Smooth muscle cell (in vitro differentiated cells): ENCODE results near the gene AUP1. TPM values are rescaled to one million over a fixed set of nuclear protein-coding genes. Genes with fewer than 3 reads are reported as not detected.
A peak's percentile ranks its signal among the peaks of the same experiment; 100 is the strongest.

Source experiments
- DNase-seq: peaks from one replicate; lab custom pipeline; 2025; ENCODE audit not compliant: unreplicated experiment; lab: John Stamatoyannopoulos, UW
- H2AFZ ChIP-seq: fragments of 200-600 bp; sonication (generic); 2 replicates; pipeline ENCODE4 v1.6.0; 2016; ENCODE audit warnings: antibody characterized with exemption, low read depth, mild to moderate bottlenecking
- H3F3A ChIP-seq: fragments of 200-600 bp; sonication (generic); 2 replicates; pipeline ENCODE4 v1.6.0; 2017; ENCODE audit warnings: antibody characterized with exemption, low read depth
- H3K27ac ChIP-seq: fragments of 200-600 bp; sonication (generic); 2 replicates; pipeline ENCODE4 v1.5.1; 2016; ENCODE audit warnings: low read depth, mild to moderate bottlenecking
- H3K27me3 ChIP-seq: fragments of 200-600 bp; sonication (generic); 2 replicates; pipeline ENCODE4 v1.6.1; 2016; ENCODE audit warnings: low read depth, mild to moderate bottlenecking
- H3K36me3 ChIP-seq: fragments of 200-600 bp; sonication (generic); 2 replicates; pipeline ENCODE4 v1.5.1; 2016; ENCODE audit warnings: low read depth
- H3K4me1 ChIP-seq: fragments of 200-600 bp; sonication (generic); 2 replicates; pipeline ENCODE4 v1.5.1; 2016; ENCODE audit warnings: low read depth
- H3K4me2 ChIP-seq: fragments of 200-600 bp; sonication (generic); 2 replicates; pipeline ENCODE4 v1.6.0; 2016; ENCODE audit warnings: mild to moderate bottlenecking
- H3K4me3 ChIP-seq: fragments of 200-600 bp; sonication (generic); 2 replicates; pipeline ENCODE4 v1.5.1; 2016; ENCODE audit warnings: mild to moderate bottlenecking
- H3K79me2 ChIP-seq: fragments of 200-600 bp; sonication (generic); 2 replicates; pipeline ENCODE4 v1.6.0; 2016; ENCODE audit warnings: low read depth, mild to moderate bottlenecking
- H3K9ac ChIP-seq: fragments of 200-600 bp; sonication (generic); 2 replicates; pipeline ENCODE4 v1.6.0; 2016; ENCODE audit warnings: low read depth
- H3K9me3 ChIP-seq: fragments of 200-600 bp; sonication (generic); replicated peaks from 2 replicates; pipeline ENCODE4 v1.5.1; 2016; ENCODE audit warnings: low read depth
- H4K20me1 ChIP-seq: fragments of 200-600 bp; sonication (generic); 2 replicates; pipeline ENCODE4 v1.6.0; 2016; ENCODE audit warnings: low read depth
- WGBS: methylation state at CpG from one replicate; pipeline ENCODE4 v1.1.7; 2016; ENCODE audit warnings: low lambda C conversion rate; 5-methylcytosine and 5-hydroxymethylcytosine counted together
- polyA plus RNA-seq: library from polyadenylated mRNA; unstranded; fragments of >200 nt; fragmentation: Nextera tagmentation; extraction: Ambion mirVana; gene quantifications from 2 replicates; pipeline ENCODE4 v1.2.1, GENCODE V29; 2016
- total RNA-seq: library from RNA; depleted of rRNA; stranded (reverse); fragments of >200 nt; gene quantifications from 2 replicates; pipeline ENCODE4 v1.2.3, GENCODE V29; 2014
- TF ChIP-seq, protein P1 (sequence below): fragments of 200-600 bp; sonication (generic); IDR thresholded peaks from 2 replicates; pipeline ENCODE4 v1.5.1; 2017; ENCODE audit warnings: borderline replicate concordance, mild to moderate bottlenecking, antibody characterized with exemption; ENCODE audit not compliant: insufficient read depth, poor library complexity, severe bottlenecking

AUP1 gene
- total and polyA plus RNA-seq, 2 experiments from 2014 or later, result 104 to 138 TPM

DNA sequence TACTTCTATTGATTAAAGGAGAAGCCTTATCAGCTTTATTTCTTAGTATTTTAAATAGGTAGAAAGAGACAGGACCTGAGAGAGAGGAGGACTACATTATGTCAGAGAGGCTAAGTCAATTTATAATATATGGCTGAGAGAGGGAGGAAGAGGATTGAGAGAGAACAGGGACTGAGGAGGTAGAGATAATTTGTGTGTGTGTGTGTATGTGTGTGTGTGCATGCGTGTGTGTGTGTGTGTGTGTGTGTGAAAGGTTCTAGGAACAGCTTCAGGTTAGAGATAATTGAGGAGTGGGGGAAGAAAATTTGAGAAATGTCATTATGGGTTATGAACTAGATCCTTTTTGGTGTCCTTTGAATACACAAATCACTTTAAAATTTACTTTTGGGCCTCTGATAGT is 40.2 kb upstream of the AUP1 start:
- Histone ChIP-seq H3F3A (peaks cover 31% of the 10 kb centered on the region), H3K27ac (no peak overlapping the region), H2AFZ (no peak overlapping the region), H3K27me3 (no peaks in the 10 kb centered on the region), H3K4me3 (no peak overlapping the region), H3K9ac (no peak overlapping the region), H3K79me2 (no peaks in the 10 kb centered on the region), H3K4me1 (peaks cover 17% of the 10 kb centered on the region), H4K20me1 (no peaks in the 10 kb centered on the region), H3K9me3 (no peaks in the 10 kb centered on the region), H3K36me3 (no peaks in the 10 kb centered on the region), H3K4me2 (no peak overlapping the region)
- 100% methylated on average over 1 of the region's 1 CpG for WGBS
- no peak for DNase-seq
- TF ChIP-seq, protein P1, sequence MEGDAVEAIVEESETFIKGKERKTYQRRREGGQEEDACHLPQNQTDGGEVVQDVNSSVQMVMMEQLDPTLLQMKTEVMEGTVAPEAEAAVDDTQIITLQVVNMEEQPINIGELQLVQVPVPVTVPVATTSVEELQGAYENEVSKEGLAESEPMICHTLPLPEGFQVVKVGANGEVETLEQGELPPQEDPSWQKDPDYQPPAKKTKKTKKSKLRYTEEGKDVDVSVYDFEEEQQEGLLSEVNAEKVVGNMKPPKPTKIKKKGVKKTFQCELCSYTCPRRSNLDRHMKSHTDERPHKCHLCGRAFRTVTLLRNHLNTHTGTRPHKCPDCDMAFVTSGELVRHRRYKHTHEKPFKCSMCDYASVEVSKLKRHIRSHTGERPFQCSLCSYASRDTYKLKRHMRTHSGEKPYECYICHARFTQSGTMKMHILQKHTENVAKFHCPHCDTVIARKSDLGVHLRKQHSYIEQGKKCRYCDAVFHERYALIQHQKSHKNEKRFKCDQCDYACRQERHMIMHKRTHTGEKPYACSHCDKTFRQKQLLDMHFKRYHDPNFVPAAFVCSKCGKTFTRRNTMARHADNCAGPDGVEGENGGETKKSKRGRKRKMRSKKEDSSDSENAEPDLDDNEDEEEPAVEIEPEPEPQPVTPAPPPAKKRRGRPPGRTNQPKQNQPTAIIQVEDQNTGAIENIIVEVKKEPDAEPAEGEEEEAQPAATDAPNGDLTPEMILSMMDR, result no peak

DNA sequence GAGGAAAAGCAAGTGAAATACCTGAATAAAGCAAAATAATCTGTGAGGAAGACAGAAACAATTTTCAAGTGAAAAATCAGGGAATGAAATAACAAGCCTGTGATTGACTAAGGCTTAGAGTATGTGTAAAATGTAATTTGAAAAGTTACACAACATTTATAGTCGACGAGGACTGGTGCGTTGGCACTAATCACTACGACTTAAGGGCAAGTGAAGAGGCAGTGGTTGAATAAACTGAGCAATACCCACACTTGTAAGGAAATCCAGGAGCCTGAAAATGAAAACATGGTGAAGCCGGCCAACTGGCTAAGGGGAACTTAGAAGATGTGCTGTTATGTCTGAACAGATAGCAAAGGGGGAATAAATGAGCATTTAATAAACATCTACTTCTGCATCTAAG is 38.4 kb upstream of the AUP1 start:
- TF ChIP-seq, protein P1, result no peak
- Histone ChIP-seq H2AFZ (no peak overlapping the region), H3K36me3 (no peaks in the 10 kb centered on the region), H3K27ac (peak overlapping the region; percentile 89), H3K4me2 (peak overlapping the region; percentile 65), H3K79me2 (no peaks in the 10 kb centered on the region), H3K9ac (peak overlapping the region; percentile 42), H4K20me1 (no peaks in the 10 kb centered on the region), H3F3A (peaks cover 17% of the 10 kb centered on the region), H3K4me1 (peaks cover 11% of the 10 kb centered on the region), H3K4me3 (no peak overlapping the region), H3K9me3 (no peaks in the 10 kb centered on the region), H3K27me3 (no peaks in the 10 kb centered on the region)
- DNase-seq, result no peak
- 10% methylated on average over 5 of the region's 5 CpGs for WGBS

DNA sequence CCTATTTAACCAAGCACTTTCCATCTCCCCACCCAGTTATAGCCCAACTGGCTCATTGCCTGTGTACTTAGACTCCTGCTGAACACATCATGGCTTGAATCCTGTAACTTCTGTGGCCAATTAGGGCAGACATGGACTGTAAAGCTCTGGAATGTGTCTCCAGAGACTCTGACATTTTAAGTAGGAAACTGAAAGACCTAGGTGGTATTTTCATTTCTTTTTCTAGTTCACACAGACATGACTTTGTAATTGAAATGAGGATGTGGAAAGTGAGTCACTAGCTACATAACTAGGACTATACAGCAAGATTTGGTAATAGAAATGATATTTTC is 37.2 kb upstream of the AUP1 start:
- Histone ChIP-seq H2AFZ (no peak overlapping the region), H3K36me3 (no peaks in the 10 kb centered on the region), H3K4me2 (peak overlapping the region; percentile 65), H3K27ac (peak overlapping the region; percentile 89), H3K4me1 (peaks cover 11% of the 10 kb centered on the region), H3K9ac (no peak overlapping the region), H3F3A (peaks cover 17% of the 10 kb centered on the region), H3K4me3 (no peak overlapping the region), H3K27me3 (no peaks in the 10 kb centered on the region), H3K9me3 (no peaks in the 10 kb centered on the region), H3K79me2 (no peaks in the 10 kb centered on the region), H4K20me1 (no peaks in the 10 kb centered on the region)
- TF ChIP-seq, protein P1, result no peak
- no peak for DNase-seq

DNA sequence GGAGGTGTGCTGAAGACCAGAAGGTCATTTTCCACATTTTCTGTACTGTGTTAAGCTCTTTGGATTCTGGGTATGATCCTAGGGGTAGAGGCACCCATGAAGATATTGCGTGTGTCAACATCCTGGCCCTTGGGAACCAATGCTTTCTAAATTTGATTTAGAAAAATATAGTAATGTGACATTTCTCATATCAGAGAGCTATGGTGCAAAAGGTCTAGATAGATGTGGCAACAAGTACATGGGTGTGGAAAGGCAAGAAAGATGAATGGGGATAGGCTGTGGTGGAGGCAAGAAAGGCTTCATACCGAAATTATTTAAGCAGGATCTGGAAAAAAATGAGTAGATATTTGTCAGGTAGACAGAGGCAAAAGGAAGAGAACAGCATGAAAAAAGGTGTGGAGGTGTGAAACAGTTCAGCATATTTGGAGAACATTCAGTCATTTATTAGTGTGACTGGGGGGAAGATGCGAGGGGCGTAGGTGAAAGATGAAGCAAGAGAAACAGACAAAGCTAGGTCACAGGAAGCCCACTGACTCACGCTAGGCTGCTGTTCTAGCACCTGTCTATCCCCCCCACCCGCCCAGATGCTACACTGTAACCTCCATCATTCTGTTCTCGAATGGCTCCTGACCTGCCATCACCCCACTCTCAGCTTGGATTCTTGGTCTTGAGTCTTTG is 36.7 kb upstream of the AUP1 start:
- Histone ChIP-seq H3K79me2 (no peaks in the 10 kb centered on the region), H3K36me3 (no peaks in the 10 kb centered on the region), H3K4me3 (no peak overlapping the region), H3K9me3 (no peaks in the 10 kb centered on the region), H2AFZ (no peak overlapping the region), H3K4me2 (peak overlapping the region; percentile 5), H4K20me1 (no peaks in the 10 kb centered on the region), H3K9ac (no peak overlapping the region), H3K27ac (peak overlapping the region; percentile 89), H3K27me3 (no peaks in the 10 kb centered on the region), H3F3A (peaks cover 17% of the 10 kb centered on the region), H3K4me1 (peaks cover 11% of the 10 kb centered on the region)
- WGBS, result 85% methylated on average over 7 of the region's 7 CpGs
- DNase-seq, result no peak
- TF ChIP-seq, protein P1, result no peak
